GM23248 (cell line): Measurements from ENCODE around the gene KNSTRN.

Experiments
- EZH2 ChIP-seq: fragments of 200-600 bp; sonication (generic); IDR thresholded peaks from 2 replicates; pipeline ENCODE4 v1.6.1; 2018; ENCODE audit warnings: antibody characterized with exemption, mild to moderate bottlenecking; ENCODE audit not compliant: insufficient read depth, poor library complexity, severe bottlenecking
- EZH2phosphoT487 ChIP-seq: fragments of 200-600 bp; sonication (generic); IDR thresholded peaks from 2 replicates; pipeline ENCODE4 v1.6.1; 2018; ENCODE audit warnings: antibody characterized with exemption, moderate library complexity, mild to moderate bottlenecking, low read depth; ENCODE audit not compliant: insufficient read depth

DNA sequence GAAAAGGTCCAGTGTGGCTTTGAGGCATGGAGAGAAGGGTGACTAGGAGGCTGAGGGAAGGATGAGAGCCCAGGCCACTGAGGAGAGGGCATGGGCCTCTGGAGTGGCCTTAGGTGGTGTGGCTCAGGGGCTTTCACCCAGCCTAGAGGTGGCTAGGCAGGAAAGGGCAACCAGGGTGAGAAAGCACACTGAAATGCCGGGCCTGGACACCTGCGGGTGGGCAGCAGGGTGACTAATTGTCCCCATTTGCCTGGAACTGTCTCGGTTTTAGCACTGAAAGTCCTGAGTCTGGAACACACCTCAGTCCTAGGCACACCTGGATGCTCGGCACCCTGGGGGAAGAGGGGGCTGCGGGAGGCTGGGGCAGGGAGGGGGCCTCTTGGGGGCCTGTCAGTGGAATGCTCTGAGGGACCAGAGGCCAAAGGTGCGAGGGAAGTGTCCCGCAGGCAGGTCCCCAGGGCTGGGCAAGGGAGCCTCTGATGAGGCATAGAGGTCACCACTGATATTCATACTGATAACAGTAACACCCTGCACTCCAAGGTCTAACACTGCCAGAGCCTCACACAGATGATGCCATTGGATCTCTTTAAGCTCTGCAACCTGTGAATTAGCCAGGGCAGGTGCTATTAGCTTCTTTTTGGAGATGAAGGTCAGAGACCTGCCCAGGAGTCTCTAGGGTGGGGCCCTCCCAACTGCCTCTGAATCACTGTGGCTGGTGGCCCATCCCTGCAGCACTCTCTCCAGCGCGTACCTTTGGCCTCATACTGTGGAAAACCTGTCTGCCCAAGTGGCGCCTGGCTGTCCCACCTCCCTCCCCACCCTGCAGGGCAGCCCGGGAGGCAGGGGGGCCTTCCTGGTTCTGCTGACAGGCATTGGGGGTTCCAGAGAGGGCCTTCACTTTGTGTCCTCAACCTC is 34.7 kb upstream of the KNSTRN start:
- TF ChIP-seq EZH2 (no peak), EZH2phosphoT487 (no peak)
